ENCODE measurements around the gene ZNF646. TPM values are rescaled to one million over a fixed set of nuclear protein-coding genes. Genes with fewer than 3 reads are reported as not detected.

Gene ZNF646
- polyA plus RNA-seq, 6 donors from 2014 or later, result 3.6 to 13.5 (median 6.1) TPM

Other genes with a start within 250 kb of the ZNF646 start
- 10 to 100 TPM; 29.4 to 40.3 (median 33.1) TPM for gene BCL7C, start 180.3 kb upstream of the ZNF646 start, polyA plus RNA-seq (ENCODE audit: low read depth in 6 of 6)
- gene CTF1, start 177.8 kb upstream of the ZNF646 start, polyA plus RNA-seq (ENCODE audit: low read depth in 6 of 6), result under 1 TPM in 3 of 6 donors, not detected in 3; 0.40 to 0.67 (median 0.47) TPM
- under 1 TPM in 4 of 6 donors, not detected in 2; 0.21 to 0.48 (median 0.27) TPM for gene FBXL19, start 150.8 kb upstream of the ZNF646 start, polyA plus RNA-seq (ENCODE audit: low read depth in 6 of 6)
- gene ORAI3, start 125.4 kb upstream of the ZNF646 start, polyA plus RNA-seq (ENCODE audit: low read depth in 6 of 6), result 10 to 100 TPM; 65.8 to 83.4 (median 78.3) TPM
- gene SETD1A, start 116.7 kb upstream of the ZNF646 start, polyA plus RNA-seq (ENCODE audit: low read depth in 6 of 6), result 1 to 10 TPM in 2 of 6 donors, under 1 TPM in 3, not detected in 1; 0.69 to 2.8 (median 0.85) TPM
- gene HSD3B7, start 89.2 kb upstream of the ZNF646 start, polyA plus RNA-seq (ENCODE audit: low read depth in 6 of 6), result not detected
- not detected for gene STX1B, start 63.8 kb upstream of the ZNF646 start, polyA plus RNA-seq (ENCODE audit: low read depth in 6 of 6)
- gene STX4, start 40.9 kb upstream of the ZNF646 start, polyA plus RNA-seq (ENCODE audit: low read depth in 6 of 6), result 10 to 100 TPM; 17.4 to 37.1 (median 28.6) TPM
- gene ZNF668, start 182 bp upstream of the ZNF646 start, polyA plus RNA-seq (ENCODE audit: low read depth in 6 of 6), result 1 to 10 TPM; 3.8 to 7.5 (median 5.9) TPM
- under 1 TPM in 4 of 6 donors, not detected in 2; 0.19 to 0.77 (median 0.50) TPM for gene PRSS53, start 14.5 kb downstream of the ZNF646 start, polyA plus RNA-seq (ENCODE audit: low read depth in 6 of 6)
- gene VKORC1, start 20.4 kb downstream of the ZNF646 start, polyA plus RNA-seq (ENCODE audit: low read depth in 6 of 6), result 10 to 100 TPM; 61.9 to 77.4 (median 66.6) TPM
- 10 to 100 TPM; 23.1 to 41.2 (median 27.3) TPM for gene BCKDK, start 34.0 kb downstream of the ZNF646 start, polyA plus RNA-seq (ENCODE audit: low read depth in 6 of 6)
- 10 to 100 TPM; 39.0 to 68.1 (median 51.6) TPM for gene KAT8, start 43.2 kb downstream of the ZNF646 start, polyA plus RNA-seq (ENCODE audit: low read depth in 6 of 6)
- under 1 TPM in 1 of 6 donors, not detected in 5; 0.40 TPM for gene PRSS8, start 61.3 kb downstream of the ZNF646 start, polyA plus RNA-seq (ENCODE audit: low read depth in 6 of 6)
- under 1 TPM in 4 of 6 donors, not detected in 2; 0.40 to 0.85 (median 0.64) TPM for gene PRSS36, start 75.6 kb downstream of the ZNF646 start, polyA plus RNA-seq (ENCODE audit: low read depth in 6 of 6)
- 100 to 1,000 TPM in 5 of 6 donors, 10 to 100 TPM in 1; 79.0 to 177 (median 145) TPM for gene FUS, start 105.7 kb downstream of the ZNF646 start, polyA plus RNA-seq (ENCODE audit: low read depth in 6 of 6)
- gene PYCARD, start 128.3 kb downstream of the ZNF646 start, polyA plus RNA-seq (ENCODE audit: low read depth in 6 of 6), result 10 to 100 TPM; 48.8 to 79.2 (median 68.8) TPM
- not detected for gene TRIM72, start 139.7 kb downstream of the ZNF646 start, polyA plus RNA-seq (ENCODE audit: low read depth in 6 of 6)
- gene PYDC1, start 142.7 kb downstream of the ZNF646 start, polyA plus RNA-seq (ENCODE audit: low read depth in 6 of 6), result not detected
- 1 to 10 TPM in 4 of 6 donors, under 1 TPM in 2; 0.27 to 4.4 (median 1.6) TPM for gene ITGAM, start 185.6 kb downstream of the ZNF646 start, polyA plus RNA-seq (ENCODE audit: low read depth in 6 of 6)